ENCODE measurements around the gene RAP1GAP2.

Gene RAP1GAP2

GRCh38 chr17:2750721-2751120 lies 45.5 kb upstream of the RAP1GAP2 start:
- Histone ChIP-seq H3F3A (ENCODE audit: control insufficient read depth, insufficient read depth) (no peaks in the 10 kb centered on the region), H3K9me2 (replicated peaks; ENCODE audit: control insufficient read depth, low read length) (no peaks in the 10 kb centered on the region), H3K4me2 (ENCODE audit: low read length) (no peak overlapping the region), H3K79me2 (ENCODE audit: control insufficient read depth, low read length) (no peaks in the 10 kb centered on the region), H3K27me3 (ENCODE audit: control insufficient read depth, low read length) (peaks cover 13% of the 10 kb centered on the region), H3K4me3 (ENCODE audit: low read length) (no peak overlapping the region), H3K4me1 (ENCODE audit: control insufficient read depth, low read length) (no peaks in the 10 kb centered on the region), H3K27ac (ENCODE audit: low read depth, low read length) (no peak overlapping the region), H4K20me1 (ENCODE audit: control insufficient read depth, insufficient read depth, low read depth, low read length) (no peaks in the 10 kb centered on the region), H3K9me3 (ENCODE audit: control insufficient read depth, insufficient read depth, low read length) (no peaks in the 10 kb centered on the region), H3K36me3 (ENCODE audit: control insufficient read depth, low read length) (no peaks in the 10 kb centered on the region)
- no peak for TF ChIP-seq EZH2phosphoT487 (IDR thresholded peaks at IDR 0.05; ENCODE audit: borderline replicate concordance, low read length)
- no peak for TF ChIP-seq CTCF (IDR thresholded peaks at IDR 0.05; ENCODE audit: low read depth, low read length, poor library complexity, severe bottlenecking)

- Histone ChIP-seq H3K27ac (ENCODE audit: low read depth, low read length) (no peak overlapping the region), H3F3A (ENCODE audit: control insufficient read depth, insufficient read depth) (no peaks in the 10 kb centered on the region), H3K9me2 (replicated peaks; ENCODE audit: control insufficient read depth, low read length) (no peaks in the 10 kb centered on the region)
These were observed 44.7 kb upstream of the RAP1GAP2 start for GRCh38 chr17:2751491-2751890.

GRCh38 chr17:2755891-2756724 lies 40.1 kb upstream of the RAP1GAP2 start:
- Histone ChIP-seq H3K4me3 (ENCODE audit: low read length) (no peak overlapping the region), H3K79me2 (ENCODE audit: control insufficient read depth, low read length) (no peaks in the 10 kb centered on the region)

More at GRCh38 chr17:2751491-2751890, 44.7 kb upstream of the RAP1GAP2 start:
- peaks cover 13% of the 10 kb centered on the region for H3K27me3 ChIP-seq (ENCODE audit: control insufficient read depth, low read length)
- H4K20me1 ChIP-seq (ENCODE audit: control insufficient read depth, insufficient read depth, low read depth, low read length) = no peaks in the 10 kb centered on the region
- H3K4me3 ChIP-seq (ENCODE audit: low read length) = no peak overlapping the region
- no peak overlapping the region for H3K4me2 ChIP-seq (ENCODE audit: low read length)
- H3K36me3 ChIP-seq (ENCODE audit: control insufficient read depth, low read length) = no peaks in the 10 kb centered on the region
- no peaks in the 10 kb centered on the region for H3K4me1 ChIP-seq (ENCODE audit: control insufficient read depth, low read length)
- no peaks in the 10 kb centered on the region for H3K9me3 ChIP-seq (ENCODE audit: control insufficient read depth, insufficient read depth, low read length)
- TF ChIP-seq EZH2phosphoT487 (IDR thresholded peaks at IDR 0.05; ENCODE audit: borderline replicate concordance, low read length) (no peak), CTCF (IDR thresholded peaks at IDR 0.05; ENCODE audit: low read depth, low read length, poor library complexity, severe bottlenecking) (no peak)
- no peaks in the 10 kb centered on the region for H3K79me2 ChIP-seq (ENCODE audit: control insufficient read depth, low read length)

More at GRCh38 chr17:2755891-2756724, 40.1 kb upstream of the RAP1GAP2 start:
- Histone ChIP-seq H3F3A (ENCODE audit: control insufficient read depth, insufficient read depth) (no peaks in the 10 kb centered on the region), H3K9me3 (ENCODE audit: control insufficient read depth, insufficient read depth, low read length) (no peaks in the 10 kb centered on the region), H3K27me3 (ENCODE audit: control insufficient read depth, low read length) (0 out of 2 replicates have a peak, but pooled peaks cover 4% of the 10 kb centered on the region), H3K9me2 (replicated peaks; ENCODE audit: control insufficient read depth, low read length) (no peaks in the 10 kb centered on the region), H3K36me3 (ENCODE audit: control insufficient read depth, low read length) (no peaks in the 10 kb centered on the region), H3K4me2 (ENCODE audit: low read length) (no peak overlapping the region), H3K27ac (ENCODE audit: low read depth, low read length) (no peak overlapping the region), H3K4me1 (ENCODE audit: control insufficient read depth, low read length) (no peaks in the 10 kb centered on the region), H4K20me1 (ENCODE audit: control insufficient read depth, insufficient read depth, low read depth, low read length) (no peaks in the 10 kb centered on the region)
- no peak for TF ChIP-seq EZH2phosphoT487 (IDR thresholded peaks at IDR 0.05; ENCODE audit: borderline replicate concordance, low read length)
- TF ChIP-seq CTCF (IDR thresholded peaks at IDR 0.05; ENCODE audit: low read depth, low read length, poor library complexity, severe bottlenecking) = no peak

Measured in DOHH2 (cell line).